H7 (cell line): Measurements from ENCODE around the gene SIPA1L3. TPM values are rescaled to one million over a fixed set of nuclear protein-coding genes. Genes with fewer than 3 reads are reported as not detected.

Experiments
- DNase-seq: peaks from one replicate; pipeline ENCODE4 v3.0.0; 2012
- H3K27me3 ChIP-seq: 2 replicates; pipeline ENCODE4 v1.6.0; 2011; ENCODE audit warnings: mild to moderate bottlenecking, low read length; ENCODE audit not compliant: control insufficient read depth, insufficient read depth
- H3K36me3 ChIP-seq: replicated peaks from 2 replicates; pipeline ENCODE4 v1.5.1; 2011; ENCODE audit warnings: low read length; ENCODE audit not compliant: control insufficient read depth, insufficient read depth
- H3K4me3 ChIP-seq: 2 replicates; pipeline ENCODE4 v1.5.1; 2011; ENCODE audit warnings: low read depth, mild to moderate bottlenecking, control low read depth, low read length, moderate library complexity; ENCODE audit not compliant: insufficient read depth
- total RNA-seq: library from RNA; depleted of rRNA; stranded (reverse); fragments of >200 nt; shearing (Covaris generic); gene quantifications from 2 replicates; pipeline ENCODE4 v1.2.3, GENCODE V29; 2014

Gene SIPA1L3
- total RNA-seq, 1 experiment from 2014 or later: 13.4 TPM

GRCh38 chr19:37930416-37930815, 23.4 kb downstream of the SIPA1L3 start:
- no peak for DNase-seq
- H3K36me3 ChIP-seq: peaks cover 1% of the 10 kb centered on the region; the same call in 1 of the 2 replicates
- H3K4me3 ChIP-seq: no peak overlapping the region
- no peaks in the 10 kb centered on the region for H3K27me3 ChIP-seq

GRCh38 chr19:37931881-37932655, 25.1 kb downstream of the SIPA1L3 start:
- no peaks in the 10 kb centered on the region for H3K27me3 ChIP-seq
- DNase-seq: peak; percentile 83
- peak overlapping the region; percentile 14 for H3K4me3 ChIP-seq
- peaks cover 2% of the 10 kb centered on the region; the same call in 1 of the 2 replicates for H3K36me3 ChIP-seq

GRCh38 chr19:37932985-37933936, 26.3 kb downstream of the SIPA1L3 start:
- peak; percentile 59 for DNase-seq
- Histone ChIP-seq H3K36me3 (peaks cover 2% of the 10 kb centered on the region; the same call in 1 of the 2 replicates), H3K27me3 (no peaks in the 10 kb centered on the region), H3K4me3 (peak overlapping the region; percentile 14; the same call in 1 of the 2 replicates)

GRCh38 chr19:37933937-37934358, 26.9 kb downstream of the SIPA1L3 start:
- Histone ChIP-seq H3K27me3 (no peaks in the 10 kb centered on the region), H3K4me3 (no peak overlapping the region), H3K36me3 (peaks cover 2% of the 10 kb centered on the region; the same call in 1 of the 2 replicates)
- DNase-seq: no peak

GRCh38 chr19:37935341-37935740, 28.3 kb downstream of the SIPA1L3 start:
- no peaks in the 10 kb centered on the region for H3K27me3 ChIP-seq
- no peak overlapping the region for H3K4me3 ChIP-seq
- peaks cover 2% of the 10 kb centered on the region; the same call in 1 of the 2 replicates for H3K36me3 ChIP-seq
- DNase-seq: no peak

- no peak overlapping the region for H3K4me3 ChIP-seq
- no peaks in the 10 kb centered on the region for H3K27me3 ChIP-seq
- peaks cover 2% of the 10 kb centered on the region; the same call in 1 of the 2 replicates for H3K36me3 ChIP-seq
- DNase-seq: no peak
Observed at GRCh38 chr19:37936166-37936565, 29.2 kb downstream of the SIPA1L3 start.

- Histone ChIP-seq H3K27me3 (no peaks in the 10 kb centered on the region), H3K36me3 (peaks cover 2% of the 10 kb centered on the region; the same call in 1 of the 2 replicates), H3K4me3 (no peak overlapping the region)
- no peak for DNase-seq
Observed at GRCh38 chr19:37936886-37937285, 29.9 kb downstream of the SIPA1L3 start.

GRCh38 chr19:37938353-37938752, 31.3 kb downstream of the SIPA1L3 start:
- H3K36me3 ChIP-seq: peaks cover 2% of the 10 kb centered on the region; the same call in 1 of the 2 replicates
- DNase-seq: no peak
- no peaks in the 10 kb centered on the region for H3K27me3 ChIP-seq
- H3K4me3 ChIP-seq: no peak overlapping the region

- no peak for DNase-seq
- Histone ChIP-seq H3K27me3 (no peaks in the 10 kb centered on the region), H3K36me3 (no peaks in the 10 kb centered on the region), H3K4me3 (no peak overlapping the region)
Observed at GRCh38 chr19:37941782-37942515, 34.9 kb downstream of the SIPA1L3 start.

- Histone ChIP-seq H3K4me3 (no peak overlapping the region), H3K36me3 (no peaks in the 10 kb centered on the region), H3K27me3 (no peaks in the 10 kb centered on the region)
- DNase-seq: no peak
Observed at GRCh38 chr19:37942516-37942902, 35.5 kb downstream of the SIPA1L3 start.

GRCh38 chr19:37943480-37943879, 36.5 kb downstream of the SIPA1L3 start:
- H3K36me3 ChIP-seq: no peaks in the 10 kb centered on the region
- no peak for DNase-seq
- H3K27me3 ChIP-seq: no peaks in the 10 kb centered on the region
- H3K4me3 ChIP-seq: no peak overlapping the region

- DNase-seq: no peak
- no peaks in the 10 kb centered on the region; the same call in 1 of the 2 replicates for H3K36me3 ChIP-seq
- no peaks in the 10 kb centered on the region for H3K27me3 ChIP-seq
- no peak overlapping the region for H3K4me3 ChIP-seq
Observed at GRCh38 chr19:37946132-37946531, 39.1 kb downstream of the SIPA1L3 start.

- no peak for DNase-seq
- no peak overlapping the region for H3K4me3 ChIP-seq
Observed at GRCh38 chr19:37947778-37948177, 40.8 kb downstream of the SIPA1L3 start.

GRCh38 chr19:37948362-37948761, 41.4 kb downstream of the SIPA1L3 start:
- Histone ChIP-seq H3K36me3 (no peaks in the 10 kb centered on the region; the same call in 1 of the 2 replicates), H3K27me3 (no peaks in the 10 kb centered on the region), H3K4me3 (no peak overlapping the region)
- DNase-seq: no peak

More at GRCh38 chr19:37947778-37948177, 40.8 kb downstream of the SIPA1L3 start:
- no peaks in the 10 kb centered on the region; the same call in 1 of the 2 replicates for H3K36me3 ChIP-seq
- H3K27me3 ChIP-seq: no peaks in the 10 kb centered on the region
